Fibroblast of villous mesenchyme (primary cell): ENCODE measurements around the gene SOAT2. TPM values are rescaled to one million over a fixed set of nuclear protein-coding genes. Genes with fewer than 3 reads are reported as not detected.

Source experiments
- DNase-seq: peaks from one replicate; pipeline ENCODE4 v3.0.0-alpha.2; 2010; ENCODE audit warnings: low read depth
- H3K4me3 ChIP-seq: 2 replicates; pipeline ENCODE4 v1.5.1; 2011; ENCODE audit warnings: low read depth, mild to moderate bottlenecking, low read length
- CTCF ChIP-seq: IDR thresholded peaks from 2 replicates; pipeline ENCODE4 v1.5.1; 2012; ENCODE audit warnings: low read depth, mild to moderate bottlenecking, low read length; ENCODE audit not compliant: insufficient read depth
- total RNA-seq: library from RNA; depleted of rRNA; stranded (reverse); fragments of >200 nt; gene quantifications from 2 replicates; pipeline ENCODE4 v1.2.3, GENCODE V29; 2012

Gene SOAT2
- total RNA-seq, 1 donor: not detected

GRCh38 chr12:53122961-53123468 lies 19.7 kb downstream of the SOAT2 start:
- no peak for TF ChIP-seq CTCF
- H3K4me3 ChIP-seq: no peak overlapping the region
- DNase-seq: peak; percentile 13

GRCh38 chr12:53123578-53124351 lies 20.5 kb downstream of the SOAT2 start:
- no peak for DNase-seq
- H3K4me3 ChIP-seq: no peak overlapping the region
- TF ChIP-seq CTCF: no peak

- no peak for DNase-seq
- TF ChIP-seq CTCF: no peak
- no peak overlapping the region for H3K4me3 ChIP-seq
Observed at GRCh38 chr12:53124352-53124723, 21.1 kb downstream of the SOAT2 start.

GRCh38 chr12:53127169-53127568 lies 23.9 kb downstream of the SOAT2 start:
- DNase-seq: no peak
- TF ChIP-seq CTCF: no peak
- no peak overlapping the region for H3K4me3 ChIP-seq

GRCh38 chr12:53128780-53129569 lies 25.7 kb downstream of the SOAT2 start:
- H3K4me3 ChIP-seq: no peak overlapping the region
- no peak for TF ChIP-seq CTCF
- no peak for DNase-seq

GRCh38 chr12:53131844-53132243 lies 28.6 kb downstream of the SOAT2 start:
- DNase-seq: no peak
- TF ChIP-seq CTCF: no peak

More at GRCh38 chr12:53131844-53132243, 28.6 kb downstream of the SOAT2 start:
- H3K4me3 ChIP-seq: no peak overlapping the region
